ENCODE results near the gene BCL11A.

GRCh38 chr2:60459851-60460250, 93.6 kb downstream of the BCL11A start:
- TF ChIP-seq POLR2A (IDR thresholded peaks at IDR 0.05), result no peak
- TF ChIP-seq CTCF (IDR thresholded peaks at IDR 0.05), result no peak
- no peak for TF ChIP-seq EP300 (IDR thresholded peaks at IDR 0.05)
